H1 (cell line): ENCODE measurements around the gene CIROP. TPM values are rescaled to one million over a fixed set of nuclear protein-coding genes. Genes with fewer than 3 reads are reported as not detected.

Source experiments
- CTCF ChIA-PET: fragments of 300-600 bp; sonication (Branson Sonifier 250); formaldehyde crosslinking; loops from one replicate; lab custom pipeline; 2021; ENCODE audit not compliant: partially characterized antibody; lab: Charles Lee
- POLR2A ChIA-PET: fragments of 300-600 bp; sonication (Branson Sonifier 250); formaldehyde crosslinking; loops from one replicate; lab custom pipeline; 2021; ENCODE audit warnings: inconsistent platforms; ENCODE audit not compliant: partially characterized antibody; lab: Charles Lee
- DNase-seq, 2 experiments: peaks; one replicate each; pipeline versions ENCODE4 v3.0.0 to v3.0.0-alpha.2; 2010 to 2022; ENCODE audit warnings: low spot score in 2 of 2, low read depth in 1 of 2, mixed read lengths in 1 of 2
- FAIRE-seq: peaks from 2 replicates; lab custom pipeline; 2011; peaks lifted over from hg19 to GRCh38; lab: Jason Lieb, UNC
- H2AFZ ChIP-seq: 2 replicates; pipeline ENCODE4 v1.8.1; 2012; ENCODE audit warnings: low read length, inconsistent platforms
- H2AK5ac ChIP-seq: 2 replicates; pipeline ENCODE4 v1.6.1; 2013; ENCODE audit warnings: low read depth, low read length
- H2BK120ac ChIP-seq: replicated peaks from 2 replicates; pipeline ENCODE3; 2013; ENCODE audit warnings: low read depth, low read length, inconsistent platforms
- H2BK12ac ChIP-seq: 2 replicates; pipeline ENCODE4 v1.6.1; 2013; ENCODE audit warnings: low read depth, low read length
- H2BK15ac ChIP-seq: 2 replicates; pipeline ENCODE4 v1.6.1; 2013; ENCODE audit warnings: low read length
- H2BK20ac ChIP-seq: 2 replicates; pipeline ENCODE4 v1.6.1; 2013; ENCODE audit warnings: low read length
- H2BK5ac ChIP-seq: 2 replicates; pipeline ENCODE4 v1.6.1; 2013; ENCODE audit warnings: low read depth, low read length
- H3K14ac ChIP-seq: 2 replicates; pipeline ENCODE4 v1.6.1; 2013; ENCODE audit warnings: inconsistent platforms; ENCODE audit not compliant: insufficient read length
- H3K18ac ChIP-seq: 2 replicates; pipeline ENCODE4 v1.6.1; 2013; ENCODE audit warnings: low read length; ENCODE audit errors: extremely low read depth
- H3K23ac ChIP-seq: 2 replicates; pipeline ENCODE4 v1.6.1; 2013; ENCODE audit warnings: inconsistent platforms; ENCODE audit not compliant: insufficient read length
- H3K23me2 ChIP-seq: 2 replicates; pipeline ENCODE4 v1.6.1; 2013; ENCODE audit warnings: low read depth, low read length
- H3K27ac ChIP-seq: 2 replicates; pipeline ENCODE4 v1.6.1; 2011; ENCODE audit warnings: low read depth, low read length, inconsistent platforms
- H3K27me3 ChIP-seq, 4 experiments: replicated peaks in 1 of 4; 1 replicate in 1 of 4; 2 replicates in 3 of 4; pipeline versions ENCODE4 v1.6.1 to v1.8.1; 2011 to 2013; ENCODE audit warnings: low read length in 3 of 4, mild to moderate bottlenecking in 3 of 4, inconsistent platforms in 2 of 4, mixed read lengths in 2 of 4, moderate library complexity in 1 of 4; ENCODE audit not compliant: control insufficient read depth in 3 of 4, insufficient read depth in 3 of 4; ENCODE audit errors: extremely low read depth in 1 of 4
- H3K36me3 ChIP-seq, 4 experiments: 2 replicates each; pipeline versions ENCODE4 v1.6.1 to v1.8.1; 2011 to 2013; ENCODE audit warnings: mild to moderate bottlenecking in 4 of 4, low read length in 3 of 4, moderate library complexity in 2 of 4, control low read depth in 1 of 4, inconsistent platforms in 1 of 4; ENCODE audit not compliant: insufficient read depth in 4 of 4, control insufficient read depth in 2 of 4
- H3K4ac ChIP-seq: replicated peaks from 2 replicates; pipeline ENCODE3; 2013; ENCODE audit warnings: low read length, low read depth, mixed read lengths, inconsistent platforms; ENCODE audit not compliant: insufficient read length
- H3K4me1 ChIP-seq, 4 experiments: replicated peaks in 1 of 4; 1 replicate in 1 of 4; 2 replicates in 3 of 4; pipeline versions ENCODE4 v1.6.1 to v1.8.1; 2011 to 2013; ENCODE audit warnings: low read length in 3 of 4, inconsistent platforms in 2 of 4, mixed read lengths in 1 of 4; ENCODE audit not compliant: insufficient read depth in 4 of 4, control insufficient read depth in 3 of 4
- H3K4me2 ChIP-seq, 2 experiments: 2 replicates each; pipeline versions ENCODE4 v1.6.1 to v1.8.1; 2011 to 2013; ENCODE audit warnings: low read depth in 2 of 2, low read length in 2 of 2, control low read depth in 1 of 2, inconsistent platforms in 1 of 2, mild to moderate bottlenecking in 1 of 2; ENCODE audit not compliant: insufficient read depth in 1 of 2
- H3K4me3 ChIP-seq, 4 experiments: fragments of 200-600, 300-600 bp in 1 of 4; sonication (generic), shearing (Covaris generic), sonication (Bioruptor Twin) in 1 of 4; 2 replicates each; pipeline versions ENCODE4 v1.5.1 to v1.8.1; 2011 to 2016; ENCODE audit warnings: low read length in 4 of 4, low read depth in 3 of 4, control low read depth in 2 of 4, inconsistent platforms in 2 of 4, mild to moderate bottlenecking in 2 of 4, mixed read lengths in 1 of 4, moderate library complexity in 1 of 4; ENCODE audit not compliant: insufficient read depth in 2 of 4; ENCODE audit errors: extremely low read depth in 1 of 4
- H3K56ac ChIP-seq: replicated peaks from 2 replicates; pipeline ENCODE3; 2013; ENCODE audit warnings: low read depth, mild to moderate bottlenecking, mixed read lengths, low read length, inconsistent platforms; ENCODE audit not compliant: insufficient read length
- H3K79me1 ChIP-seq: 2 replicates; pipeline ENCODE4 v1.6.1; 2013; ENCODE audit warnings: low read depth, low read length, control low read depth
- H3K79me2 ChIP-seq, 2 experiments: 2 replicates each; pipeline versions ENCODE4 v1.6.1 to v1.8.1; 2012 to 2013; ENCODE audit warnings: low read length in 2 of 2, mild to moderate bottlenecking in 2 of 2, inconsistent platforms in 1 of 2; ENCODE audit not compliant: insufficient read depth in 2 of 2, control insufficient read depth in 1 of 2
- H3K9ac ChIP-seq, 4 experiments: replicated peaks in 1 of 4; 1 replicate in 1 of 4; 2 replicates in 3 of 4; pipeline versions ENCODE4 v1.6.1 to v1.8.1; 2011 to 2013; ENCODE audit warnings: low read depth in 3 of 4, low read length in 3 of 4, control low read depth in 2 of 4, mild to moderate bottlenecking in 2 of 4, moderate library complexity in 2 of 4, inconsistent platforms in 1 of 4; ENCODE audit errors: extremely low read depth in 1 of 4
- H3K9me3 ChIP-seq, 2 experiments: 2 replicates each; pipeline versions ENCODE4 v1.6.1 to v1.8.1; 2012 to 2013; ENCODE audit warnings: mild to moderate bottlenecking in 2 of 2, moderate library complexity in 2 of 2, control low read depth in 1 of 2, inconsistent platforms in 1 of 2, low read depth in 1 of 2, low read length in 1 of 2, mixed read lengths in 1 of 2; ENCODE audit not compliant: insufficient read depth in 2 of 2
- H4K20me1 ChIP-seq, 2 experiments: replicated peaks in 1 of 2; 2 replicates each; pipeline versions ENCODE3 to v1.8.1; 2011 to 2013; ENCODE audit warnings: inconsistent platforms in 2 of 2, low read length in 2 of 2, mild to moderate bottlenecking in 1 of 2; ENCODE audit not compliant: insufficient read depth in 2 of 2, control insufficient read depth in 1 of 2
- H4K5ac ChIP-seq: 2 replicates; pipeline ENCODE4 v1.6.1; 2013; ENCODE audit warnings: low read length, low read depth, mixed read lengths, inconsistent platforms; ENCODE audit not compliant: insufficient read length
- H4K8ac ChIP-seq: 2 replicates; pipeline ENCODE4 v1.8.0; 2013; ENCODE audit warnings: mild to moderate bottlenecking, moderate library complexity, low read length, inconsistent platforms; ENCODE audit not compliant: insufficient read depth; ENCODE audit errors: extremely low read depth
- H4K91ac ChIP-seq: replicated peaks from 2 replicates; pipeline ENCODE3; 2013; ENCODE audit warnings: low read length, mixed read lengths, inconsistent platforms; ENCODE audit not compliant: insufficient read length
- CREB1 ChIP-seq: IDR thresholded peaks from 2 replicates; pipeline ENCODE4 v1.6.1; 2012; ENCODE audit warnings: inconsistent platforms
- EP300 ChIP-seq, 2 experiments: IDR thresholded peaks; 1 replicate in 1 of 2; 2 replicates in 1 of 2; pipeline ENCODE4 v1.6.1; 2011 to 2012; ENCODE audit warnings: low read depth in 2 of 2, low read length in 2 of 2, mild to moderate bottlenecking in 2 of 2, borderline replicate concordance in 1 of 2, inconsistent platforms in 1 of 2, moderate library complexity in 1 of 2
- EZH2 ChIP-seq: fragments of 200-600 bp; sonication (generic); IDR thresholded peaks from 2 replicates; pipeline ENCODE4 v1.7.1; 2012; ENCODE audit warnings: low read depth, mild to moderate bottlenecking, moderate library complexity, low read length, inconsistent platforms; ENCODE audit not compliant: severe bottlenecking
- GABPA ChIP-seq: IDR thresholded peaks from 2 replicates; pipeline ENCODE4 v1.6.1; 2011; ENCODE audit warnings: mild to moderate bottlenecking, low read length, moderate library complexity, borderline replicate concordance; ENCODE audit not compliant: insufficient read depth
- JUN ChIP-seq: IDR thresholded peaks from 2 replicates; pipeline ENCODE4 v1.6.1; 2011; ENCODE audit warnings: low read depth, mild to moderate bottlenecking, improper control_type of control experiment, low read length
- MAX ChIP-seq: IDR thresholded peaks from 2 replicates; pipeline ENCODE4 v1.6.1; 2012; ENCODE audit warnings: inconsistent platforms
- SIRT6 ChIP-seq: IDR thresholded peaks from one replicate; pipeline ENCODE4 v1.7.1; 2012; ENCODE audit warnings: low read length, inconsistent platforms
- SIX5 ChIP-seq: IDR thresholded peaks from 2 replicates; pipeline ENCODE4 v1.6.1; 2011; ENCODE audit warnings: mild to moderate bottlenecking, low read depth, low read length
- SP4 ChIP-seq: IDR thresholded peaks from 2 replicates; pipeline ENCODE4 v1.6.1; 2012; ENCODE audit warnings: low read length, inconsistent platforms
- TAF7 ChIP-seq: optimal IDR thresholded peaks from 2 replicates; pipeline ENCODE3; 2011; ENCODE audit warnings: low read depth, mild to moderate bottlenecking, inconsistent platforms, low read length, moderate library complexity, borderline replicate concordance
- whole genome bisulfite sequencing, 2 experiments: shearing (Covaris generic) in 1 of 2; methylation state at CpG; one replicate each; pipeline versions ENCODE4 v1.1.6 to v1.1.7; 2013 to 2015; ENCODE audit warnings: low lambda C conversion rate in 2 of 2, mixed read lengths in 2 of 2, inconsistent platforms in 1 of 2, low coverage in 1 of 2, missing lambda C conversion rate in 1 of 2; ENCODE audit not compliant: insufficient replicate concordance in 2 of 2, insufficient coverage in 1 of 2, insufficient read length in 1 of 2; ENCODE audit errors: extremely low coverage in 1 of 2, missing lambda C conversion rate in 1 of 2; 5-methylcytosine and 5-hydroxymethylcytosine counted together
- polyA plus RNA-seq, 7 experiments: library from polyadenylated mRNA; depleted of rRNA in 3 of 7; stranded (reverse) in 5 of 7; unstranded in 2 of 7; fragments of >200 nt in 5 of 7; fragments of 200-250 nt in 2 of 7; gene quantifications; 1 replicate in 5 of 7; 2 replicates in 1 of 7; 4 replicates in 1 of 7; pipeline versions ENCODE4 v1.2.1 to v1.2.3, GENCODE V29; 2011 to 2013; ENCODE audit warnings: missing spikeins in 2 of 7, mixed read lengths in 2 of 7
- total RNA-seq: library from RNA; stranded (reverse); fragmentation: NEBNext Ultra II Directional; extraction: Animal tissue kit (Norgen Biotek cat#: 25700); gene quantifications from 2 replicates; pipeline ENCODE4 v1.2.1, GENCODE V29; 2021

The CIROP gene
- total and polyA plus RNA-seq, 2 of the 8 experiments (the other 6 are each of a cell fraction or from before 2014, with no cell fraction given) = 0.06 TPM; not detected in 1

- no peak overlapping the region for H3K56ac ChIP-seq
- no peak overlapping the region for H2BK15ac ChIP-seq
- H3K4me3 ChIP-seq = peak overlapping the region; percentile 34 to 82 (median 65)
- H3K18ac ChIP-seq = peak overlapping the region; percentile 48; the same call in 1 of the 2 replicates
- H4K20me1 ChIP-seq = peaks cover 4 to 8% of the 10 kb centered on the region in 2 experiments
- no peak overlapping the region for H4K8ac ChIP-seq
- H3K23ac ChIP-seq = no peak overlapping the region
- peaks cover 8 to 25% (median 19%) of the 10 kb centered on the region in 4 experiments; a peak in 7 of 8 replicates for H3K36me3 ChIP-seq
- H3K9me3 ChIP-seq = no peaks in the 10 kb centered on the region
- peaks cover 0 to 15% (median 4%) of the 10 kb centered on the region in 4 experiments; a peak in 4 of 7 replicates for H3K4me1 ChIP-seq
- DNase-seq = peak in 1 of 2 experiments; percentile 84
- peaks cover 12% of the 10 kb centered on the region for H3K23me2 ChIP-seq
- no peak overlapping the region; the same call in 1 of the 2 replicates for H2AFZ ChIP-seq
- H3K9ac ChIP-seq = no peak overlapping the region
- no peak overlapping the region for H3K27ac ChIP-seq
- no peak overlapping the region for H4K5ac ChIP-seq
- no peaks in the 10 kb centered on the region for H3K79me2 ChIP-seq
- FAIRE-seq = peak; percentile 88
- no peaks in the 10 kb centered on the region; the same call in 1 of the 2 replicates for H3K79me1 ChIP-seq
- H4K91ac ChIP-seq = no peak overlapping the region
- no peak overlapping the region for H3K14ac ChIP-seq
- ChIA-PET POLR2A (interaction anchor here (0.9 to 6.2 kb wide), 14 partner anchors 10 to 233 kb away, joined by 3 to 65 read pairs (median 8); partner anchors contain the start of genes ACIN1, AJUBA, C14orf119 and PSMB5), CTCF (interaction anchor here (0.5 to 29.2 kb wide), 31 partner anchors 9 to 1131 kb away, joined by 3 to 785 read pairs (median 5); partner anchors contain the start of genes AJUBA and PSMB11)
- peak overlapping the region; percentile 27; the same call in 1 of the 2 replicates for H2BK12ac ChIP-seq
- peak overlapping the region; percentile 89 to 91 for H3K4me2 ChIP-seq
- H2AK5ac ChIP-seq = no peak overlapping the region
- no peak overlapping the region for H3K4ac ChIP-seq
- no peaks in the 10 kb centered on the region; a peak in 1 of 7 replicates for H3K27me3 ChIP-seq
- peak overlapping the region; percentile 15; the same call in 1 of the 2 replicates for H2BK5ac ChIP-seq
- no peak overlapping the region for H2BK20ac ChIP-seq
- H2BK120ac ChIP-seq = no peak overlapping the region
- WGBS, 2 experiments = 13% methylated on average over 11 of the region's 17 CpGs; no CpG with 5 or more reads in 1 of the 2 experiments
- TF ChIP-seq MAX (peak; percentile 52; the same call in 1 of the 2 replicates), EZH2 (no peak), CREB1 (0 out of 2 replicates have a peak, but pooled peaks have one; percentile 27), SIX5 (no peak), SP4 (no peak), EP300 (IDR thresholded peaks at IDR 0.05; ENCODE audit: borderline replicate concordance in 1 of 2, low read depth in 2 of 2, low read length in 2 of 2) (no peak), SIRT6 (no peak), JUN (no peak), TAF7 (no peak), GABPA (no peak)
Observed at GRCh38 chr14:23056145-23056955, 48.4 kb downstream of the CIROP start.
